Natural killer cell treated with Interleukin-12 subunit alpha and Interleukin-12 subunit beta and Interleukin-15 and Interleukin-18, amount 100 ng/mL, for 72 hours (primary cell): ENCODE measurements around the gene MCOLN1. TPM values are rescaled to one million over a fixed set of nuclear protein-coding genes. Genes with fewer than 3 reads are reported as not detected.

Source experiments
- ATAC-seq, 2 donors: fragments of 150-1000 bp; cut with Tn5 transposase in 1 of 2; sonication (Bioruptor Pico), chemical (Tn5 transposase) in 1 of 2; 2 replicates each; pipeline ENCODE4 v1.10.0; 2021
- DNase-seq: peaks from one replicate; pipeline ENCODE4 v3.0.0; 2022; ENCODE audit warnings: low spot score
- H3K27ac Mint-ChIP-seq, 2 donors: 1 replicate in 1 of 2; 2 replicates in 1 of 2; pipeline ENCODE4 v1.8.0; 2022; ENCODE audit warnings: mixed read lengths in 2 of 2, mild to moderate bottlenecking in 1 of 2, moderate library complexity in 1 of 2
- H3K27me3 Mint-ChIP-seq, 2 donors: 1 replicate in 1 of 2; 2 replicates in 1 of 2; pipeline ENCODE4 v1.8.0; 2022; ENCODE audit warnings: mixed read lengths in 2 of 2
- H3K36me3 Mint-ChIP-seq: one replicate; pipeline ENCODE4 v1.8.0; 2022; ENCODE audit warnings: mixed read lengths
- H3K4me1 Mint-ChIP-seq, 2 donors: 1 replicate in 1 of 2; 2 replicates in 1 of 2; pipeline ENCODE4 v1.8.0; 2022; ENCODE audit warnings: low read depth in 2 of 2, mixed read lengths in 2 of 2, mild to moderate bottlenecking in 1 of 2
- H3K4me3 Mint-ChIP-seq: one replicate; pipeline ENCODE4 v1.8.0; 2022; ENCODE audit warnings: mixed read lengths
- H3K9me3 Mint-ChIP-seq: 2 replicates; pipeline ENCODE4 v1.8.0; 2022; ENCODE audit warnings: mixed read lengths
- total RNA-seq, 2 donors: library from RNA; stranded (reverse); gene quantifications; one replicate each; pipeline ENCODE4 v1.2.3, GENCODE V29; 2022

The MCOLN1 gene
- total RNA-seq, 2 donors from 2014 or later: 26.0 to 41.2 TPM

DNA sequence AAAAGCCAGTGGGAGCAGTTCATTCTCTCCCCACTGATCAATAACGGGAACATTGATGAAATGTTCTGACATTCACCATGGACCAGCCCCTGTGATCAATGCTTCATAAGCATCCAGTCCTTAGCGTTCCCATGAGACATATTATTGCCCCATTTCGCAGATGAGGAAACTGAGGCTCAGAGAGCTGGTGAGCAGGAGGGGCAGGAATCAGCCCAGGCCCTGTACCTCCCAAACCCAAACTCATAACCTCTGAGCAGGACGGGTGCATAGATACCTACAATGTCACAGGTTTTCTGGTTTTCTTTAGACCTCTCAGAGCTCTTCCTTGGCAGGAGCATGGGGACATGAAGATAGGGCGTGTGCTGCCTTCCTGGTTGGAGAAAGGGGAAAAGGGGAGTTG is 2.1 kb downstream of the MCOLN1 start:
- Mint-ChIP-seq H3K9me3 (no peaks in the 10 kb centered on the region), H3K27me3 (no peaks in the 10 kb centered on the region), H3K4me1 (peaks cover 9 to 14% of the 10 kb centered on the region in 2 donors), H3K4me3 (no peak overlapping the region), H3K27ac (no peak overlapping the region), H3K36me3 (no peaks in the 10 kb centered on the region)
- ATAC-seq (no peak), DNase-seq (no peak)

DNA sequence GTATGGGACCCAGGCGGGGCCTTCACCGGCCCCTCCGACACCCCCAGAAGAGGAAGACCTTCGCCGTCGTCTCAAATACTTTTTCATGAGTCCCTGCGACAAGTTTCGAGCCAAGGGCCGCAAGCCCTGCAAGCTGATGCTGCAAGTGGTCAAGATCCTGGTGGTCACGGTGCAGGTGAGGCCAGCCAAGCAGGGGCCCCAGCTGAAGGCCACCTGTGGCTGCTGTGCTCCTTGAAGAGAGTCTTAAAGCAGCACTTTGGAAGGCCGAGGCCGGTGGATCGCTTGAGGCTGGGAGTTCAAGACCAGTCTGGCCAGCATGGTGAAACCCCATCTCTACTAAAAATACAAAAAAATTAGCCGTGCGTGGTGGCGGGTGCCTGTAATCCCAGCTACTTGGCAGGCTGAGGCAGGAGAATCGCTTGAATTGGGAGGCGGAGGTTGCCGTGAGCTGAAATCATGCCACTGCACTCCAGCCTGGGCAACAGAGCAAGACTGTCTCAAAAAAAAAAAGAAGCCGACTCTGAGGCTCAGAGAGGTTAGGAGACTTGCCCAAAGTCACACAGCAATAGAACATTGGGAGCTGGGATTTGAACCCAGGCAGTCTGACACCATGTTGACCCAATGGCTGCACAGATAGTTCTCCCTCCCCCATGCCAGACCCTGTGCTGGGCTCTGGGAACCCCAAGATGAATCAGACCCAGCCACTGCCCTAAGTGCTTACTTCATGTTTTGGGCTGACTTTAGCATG is 2.7 kb downstream of the MCOLN1 start:
- DNase-seq (no peak), ATAC-seq (no peak)
- no peak overlapping the region for H3K4me3 Mint-ChIP-seq
- H3K27me3 Mint-ChIP-seq: no peaks in the 10 kb centered on the region
- no peaks in the 10 kb centered on the region for H3K9me3 Mint-ChIP-seq
- peaks cover 9 to 14% of the 10 kb centered on the region in 2 donors for H3K4me1 Mint-ChIP-seq
- no peaks in the 10 kb centered on the region for H3K36me3 Mint-ChIP-seq
- H3K27ac Mint-ChIP-seq: no peak overlapping the region

DNA sequence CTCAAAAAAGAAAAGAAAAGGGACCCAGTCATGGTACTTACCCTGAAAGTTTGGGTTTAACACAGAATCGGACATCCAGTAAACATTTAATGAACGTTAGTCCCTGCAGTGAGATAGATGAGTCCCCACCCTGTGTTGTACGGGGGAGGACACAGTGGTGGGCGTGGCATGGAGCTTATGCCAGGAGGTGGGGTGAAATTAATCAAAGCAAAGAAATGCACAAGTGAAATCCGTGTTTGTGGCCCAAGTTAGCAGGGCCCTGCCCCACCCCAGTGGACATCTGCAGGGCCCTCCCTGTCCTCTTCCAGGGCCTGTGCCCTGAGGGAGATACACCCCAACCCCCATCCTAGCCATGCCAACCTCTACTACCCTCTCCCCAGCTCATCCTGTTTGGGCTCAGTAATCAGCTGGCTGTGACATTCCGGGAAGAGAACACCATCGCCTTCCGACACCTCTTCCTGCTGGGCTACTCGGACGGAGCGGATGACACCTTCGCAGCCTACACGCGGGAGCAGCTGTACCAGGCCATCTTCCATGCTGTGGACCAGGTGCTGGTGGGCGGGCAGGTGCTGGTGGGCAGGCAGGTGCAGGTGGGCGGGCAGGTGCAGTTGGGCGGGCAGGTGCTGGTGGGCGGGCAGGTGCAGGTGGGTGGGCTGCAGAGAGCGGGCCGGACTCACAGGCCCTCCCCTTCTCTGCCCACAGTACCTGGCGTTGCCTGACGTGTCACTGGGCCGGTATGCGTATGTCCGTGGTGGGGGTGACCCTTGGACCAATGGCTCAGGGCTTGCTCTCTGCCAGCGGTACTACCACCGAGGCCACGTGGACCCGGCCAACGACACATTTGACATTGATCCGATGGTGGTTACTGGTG is 3.9 kb downstream of the MCOLN1 start:
- no peaks in the 10 kb centered on the region for H3K27me3 Mint-ChIP-seq
- peaks cover 9 to 11% of the 10 kb centered on the region in 2 donors for H3K4me1 Mint-ChIP-seq
- H3K4me3 Mint-ChIP-seq: no peak overlapping the region

DNA sequence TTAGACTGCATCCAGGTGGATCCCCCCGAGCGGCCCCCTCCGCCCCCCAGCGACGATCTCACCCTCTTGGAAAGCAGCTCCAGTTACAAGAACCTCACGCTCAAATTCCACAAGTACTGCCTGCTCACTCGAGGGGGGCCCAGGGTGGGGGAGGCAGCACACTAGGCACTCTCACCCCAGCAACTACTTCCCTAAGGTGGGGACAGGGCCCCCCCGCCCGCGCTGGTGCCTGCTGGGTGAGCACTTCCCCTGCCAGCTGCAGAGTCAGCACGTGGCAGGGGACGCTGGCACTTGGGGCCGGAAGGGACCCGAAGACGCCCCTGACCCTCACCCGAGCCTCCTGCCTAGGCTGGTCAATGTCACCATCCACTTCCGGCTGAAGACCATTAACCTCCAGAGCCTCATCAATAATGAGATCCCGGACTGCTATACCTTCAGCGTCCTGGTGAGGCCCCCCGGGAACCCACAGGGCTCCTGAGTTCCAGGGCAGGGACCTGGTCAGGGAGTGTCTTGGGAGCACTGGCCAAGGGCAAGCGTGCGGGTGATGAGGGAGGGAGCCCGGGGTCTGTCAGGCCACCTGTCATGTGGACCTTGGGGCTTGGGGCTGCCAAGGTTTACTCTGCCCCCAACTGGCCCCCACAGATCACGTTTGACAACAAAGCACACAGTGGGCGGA is 5.2 kb downstream of the MCOLN1 start:
- H3K9me3 Mint-ChIP-seq: no peaks in the 10 kb centered on the region
- no peak overlapping the region for H3K4me3 Mint-ChIP-seq
- H3K36me3 Mint-ChIP-seq: no peaks in the 10 kb centered on the region
- no peak for ATAC-seq
- H3K27me3 Mint-ChIP-seq: no peaks in the 10 kb centered on the region
- no peak for DNase-seq
- peaks cover 0 to 3% of the 10 kb centered on the region in 2 donors for H3K4me1 Mint-ChIP-seq
- H3K27ac Mint-ChIP-seq: no peak overlapping the region

More for the DNA sequence above, 3.9 kb downstream of the MCOLN1 start:
- ATAC-seq (no peak), DNase-seq (no peak)
- H3K27ac Mint-ChIP-seq: no peak overlapping the region
- no peaks in the 10 kb centered on the region for H3K9me3 Mint-ChIP-seq
- no peaks in the 10 kb centered on the region for H3K36me3 Mint-ChIP-seq

DNA sequence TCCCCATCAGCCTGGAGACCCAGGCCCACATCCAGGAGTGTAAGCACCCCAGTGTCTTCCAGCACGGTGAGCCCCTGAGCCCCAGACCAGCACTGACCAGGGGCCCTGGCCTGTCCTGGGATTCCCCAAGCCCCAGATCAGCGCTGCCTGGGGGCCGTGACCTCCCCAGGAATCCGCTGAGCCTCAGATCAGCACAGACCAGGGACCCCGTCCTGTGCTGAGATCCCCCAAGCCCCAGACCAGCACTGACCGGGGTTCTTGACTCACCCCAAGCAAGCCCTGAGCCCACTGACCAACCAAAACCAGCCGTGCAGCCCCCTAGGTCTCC is 5.7 kb downstream of the MCOLN1 start:
- no peaks in the 10 kb centered on the region for H3K9me3 Mint-ChIP-seq
- no peaks in the 10 kb centered on the region for H3K36me3 Mint-ChIP-seq
- no peaks in the 10 kb centered on the region for H3K27me3 Mint-ChIP-seq
- no peak overlapping the region for H3K27ac Mint-ChIP-seq
- H3K4me3 Mint-ChIP-seq: no peak overlapping the region
- DNase-seq (no peak), ATAC-seq (peak in 1 of 2 donors; percentile 8)
- peaks cover 0 to 3% of the 10 kb centered on the region in 2 donors for H3K4me1 Mint-ChIP-seq

DNA sequence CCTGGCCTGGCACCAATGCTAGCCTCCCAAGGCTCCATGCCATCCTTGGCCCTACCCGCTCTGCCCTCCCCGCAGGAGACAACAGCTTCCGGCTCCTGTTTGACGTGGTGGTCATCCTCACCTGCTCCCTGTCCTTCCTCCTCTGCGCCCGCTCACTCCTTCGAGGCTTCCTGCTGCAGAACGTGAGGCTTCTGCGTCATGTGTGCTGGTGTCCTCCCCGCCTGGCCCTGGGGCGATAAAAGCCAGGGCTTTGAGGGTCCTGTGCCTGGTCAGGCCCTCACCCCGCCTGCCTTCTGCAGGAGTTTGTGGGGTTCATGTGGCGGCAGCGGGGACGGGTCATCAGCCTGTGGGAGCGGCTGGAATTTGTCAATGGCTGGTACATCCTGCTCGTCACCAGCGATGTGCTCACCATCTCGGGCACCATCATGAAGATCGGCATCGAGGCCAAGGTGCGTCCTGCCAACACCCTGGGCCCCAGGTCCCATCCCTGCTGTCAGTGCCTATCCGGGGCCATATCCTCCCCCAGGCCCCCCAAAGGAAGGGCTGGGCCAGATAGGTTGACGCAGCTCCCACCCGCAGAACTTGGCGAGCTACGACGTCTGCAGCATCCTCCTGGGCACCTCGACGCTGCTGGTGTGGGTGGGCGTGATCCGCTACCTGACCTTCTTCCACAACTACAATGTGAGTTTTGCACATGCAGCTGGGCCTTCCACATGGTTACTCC is 6.3 kb downstream of the MCOLN1 start:
- Mint-ChIP-seq H3K4me3 (no peak overlapping the region), H3K4me1 (peaks cover 0 to 3% of the 10 kb centered on the region in 2 donors), H3K27me3 (no peaks in the 10 kb centered on the region), H3K9me3 (no peaks in the 10 kb centered on the region), H3K27ac (no peak overlapping the region), H3K36me3 (no peaks in the 10 kb centered on the region)
- DNase-seq (no peak), ATAC-seq (no peak)

DNA sequence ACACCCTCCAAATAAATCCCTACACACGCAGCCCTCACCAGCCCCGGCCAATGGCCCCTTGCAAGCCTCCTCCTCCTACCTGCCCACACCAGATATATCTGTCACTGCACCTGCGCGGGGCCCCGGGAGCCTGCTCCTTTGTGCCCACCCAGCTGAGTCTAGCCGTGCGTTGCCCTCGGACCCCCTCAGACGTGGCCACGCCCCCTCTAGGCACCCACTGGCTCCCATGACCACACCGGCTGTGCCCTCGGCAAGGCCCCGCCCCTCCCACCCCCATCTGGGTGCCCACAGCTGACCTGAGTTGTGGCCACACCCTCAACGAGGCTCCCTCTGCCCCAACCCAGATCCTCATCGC is 6.8 kb downstream of the MCOLN1 start:
- H3K9me3 Mint-ChIP-seq: no peaks in the 10 kb centered on the region
- ATAC-seq (no peak), DNase-seq (no peak)
- H3K4me3 Mint-ChIP-seq: no peak overlapping the region
- no peaks in the 10 kb centered on the region for H3K27me3 Mint-ChIP-seq
- H3K36me3 Mint-ChIP-seq: no peaks in the 10 kb centered on the region
- H3K27ac Mint-ChIP-seq: no peak overlapping the region
- H3K4me1 Mint-ChIP-seq: peaks cover 2 to 3% of the 10 kb centered on the region in 2 donors

DNA sequence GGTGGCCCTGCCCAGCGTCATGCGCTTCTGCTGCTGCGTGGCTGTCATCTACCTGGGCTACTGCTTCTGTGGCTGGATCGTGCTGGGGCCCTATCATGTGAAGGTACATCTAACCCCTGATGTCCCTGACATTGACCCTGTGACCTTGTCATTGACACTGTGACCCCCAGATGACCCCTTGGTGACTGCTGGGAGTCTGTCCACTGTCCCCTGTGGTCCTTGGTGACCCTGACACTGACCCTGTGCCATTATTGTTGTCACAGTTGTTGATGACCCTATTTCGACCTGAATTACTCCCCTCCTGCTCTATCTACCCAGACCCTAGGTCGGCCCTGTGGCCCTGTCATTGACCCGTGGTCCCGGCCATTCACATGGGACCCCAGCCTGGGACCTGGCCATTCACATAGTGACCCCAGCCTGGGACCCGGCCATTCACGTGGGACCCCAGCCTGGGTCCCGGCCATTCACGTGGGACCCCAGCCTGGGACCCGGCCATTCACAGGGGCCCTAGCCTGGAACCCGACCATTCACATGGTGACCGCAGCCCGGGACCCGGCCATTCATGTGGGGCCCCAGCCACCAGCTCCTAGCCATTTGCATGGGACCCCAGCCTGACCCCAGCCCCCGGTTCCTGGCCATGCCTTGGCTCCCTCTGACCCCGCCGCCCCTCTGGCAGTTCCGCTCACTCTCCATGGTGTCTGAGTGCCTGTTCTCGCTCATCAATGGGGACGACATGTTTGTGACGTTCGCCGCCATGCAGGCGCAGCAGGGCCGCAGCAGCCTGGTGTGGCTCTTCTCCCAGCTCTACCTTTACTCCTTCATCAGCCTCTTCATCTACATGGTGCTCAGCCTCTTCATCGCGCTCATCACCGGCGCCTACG is 7.4 kb downstream of the MCOLN1 start:
- H3K4me1 Mint-ChIP-seq: peaks cover 7 to 8% of the 10 kb centered on the region in 2 donors
- DNase-seq (no peak), ATAC-seq (no peak)
- no peaks in the 10 kb centered on the region for H3K36me3 Mint-ChIP-seq
- H3K27me3 Mint-ChIP-seq: no peaks in the 10 kb centered on the region
- H3K9me3 Mint-ChIP-seq: no peaks in the 10 kb centered on the region
- no peak overlapping the region for H3K4me3 Mint-ChIP-seq
- H3K27ac Mint-ChIP-seq: no peak overlapping the region

DNA sequence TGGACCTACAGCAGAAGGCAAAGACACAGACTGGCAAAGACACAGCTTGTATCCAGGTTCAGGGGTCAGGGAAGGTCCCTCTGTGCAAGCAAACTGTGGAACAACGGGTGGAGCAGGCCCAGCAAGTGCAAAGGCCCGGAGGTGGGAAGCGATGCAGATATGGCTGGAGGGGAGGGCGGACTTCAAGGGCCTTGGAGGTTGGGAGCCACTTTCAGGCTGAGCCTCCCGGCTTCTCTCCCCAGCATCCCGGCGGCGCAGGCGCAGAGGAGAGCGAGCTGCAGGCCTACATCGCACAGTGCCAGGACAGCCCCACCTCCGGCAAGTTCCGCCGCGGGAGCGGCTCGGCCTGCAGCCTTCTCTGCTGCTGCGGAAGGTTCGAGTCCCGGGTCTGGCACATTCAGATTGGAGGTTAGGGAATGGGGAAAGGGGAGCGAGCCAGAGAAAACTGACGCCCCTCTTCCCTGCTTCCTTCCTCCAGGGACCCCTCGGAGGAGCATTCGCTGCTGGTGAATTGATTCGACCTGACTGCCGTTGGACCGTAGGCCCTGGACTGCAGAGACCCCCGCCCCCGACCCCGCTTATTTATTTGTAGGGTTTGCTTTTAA is 11.0 kb downstream of the MCOLN1 start:
- H3K36me3 Mint-ChIP-seq: peaks cover 5% of the 10 kb centered on the region

DNA sequence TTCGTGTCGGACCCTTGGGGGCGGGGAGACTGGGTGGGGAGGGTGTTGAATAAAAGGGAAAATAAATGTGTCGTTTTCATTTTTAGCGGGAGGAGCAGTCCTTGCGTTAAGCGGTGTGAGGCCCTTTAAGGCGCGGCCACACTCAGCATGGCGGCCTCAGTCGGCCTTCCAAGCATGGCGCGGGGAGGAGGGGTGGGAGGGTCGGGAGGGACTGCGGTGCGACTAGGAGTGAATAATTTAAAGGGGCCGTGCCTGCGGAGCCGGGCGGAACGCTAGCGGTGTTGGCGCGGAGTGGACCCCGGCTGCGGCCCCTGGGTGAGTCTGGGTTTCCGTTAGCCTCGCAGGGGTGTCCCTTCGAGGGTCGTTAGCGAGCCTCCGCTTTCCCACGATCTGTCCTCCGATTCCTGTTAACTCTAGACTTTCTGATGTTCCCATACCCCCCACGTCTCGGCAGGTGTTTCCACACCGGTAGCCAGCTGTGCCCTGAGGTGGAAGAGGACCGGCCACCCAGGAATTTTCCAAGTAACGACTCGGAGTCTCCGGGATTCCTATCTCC is 11.6 kb downstream of the MCOLN1 start:
- ATAC-seq: peak; percentile 65 to 77
- peak overlapping the region; percentile 99 for H3K4me3 Mint-ChIP-seq
- no peaks in the 10 kb centered on the region for H3K27me3 Mint-ChIP-seq
- peak overlapping the region; percentile 80 to 92 for H3K27ac Mint-ChIP-seq
- peaks cover 21 to 22% of the 10 kb centered on the region in 2 donors for H3K4me1 Mint-ChIP-seq
- H3K36me3 Mint-ChIP-seq: peaks cover 9% of the 10 kb centered on the region
- no peaks in the 10 kb centered on the region for H3K9me3 Mint-ChIP-seq
- peak; percentile 86 for DNase-seq

More for the DNA sequence above, 11.0 kb downstream of the MCOLN1 start:
- Mint-ChIP-seq H3K9me3 (no peaks in the 10 kb centered on the region), H3K27me3 (no peaks in the 10 kb centered on the region), H3K4me1 (peaks cover 18 to 21% of the 10 kb centered on the region in 2 donors), H3K4me3 (peak overlapping the region; percentile 99), H3K27ac (peak overlapping the region; percentile 80 to 92)
- ATAC-seq (no peak), DNase-seq (no peak)

DNA sequence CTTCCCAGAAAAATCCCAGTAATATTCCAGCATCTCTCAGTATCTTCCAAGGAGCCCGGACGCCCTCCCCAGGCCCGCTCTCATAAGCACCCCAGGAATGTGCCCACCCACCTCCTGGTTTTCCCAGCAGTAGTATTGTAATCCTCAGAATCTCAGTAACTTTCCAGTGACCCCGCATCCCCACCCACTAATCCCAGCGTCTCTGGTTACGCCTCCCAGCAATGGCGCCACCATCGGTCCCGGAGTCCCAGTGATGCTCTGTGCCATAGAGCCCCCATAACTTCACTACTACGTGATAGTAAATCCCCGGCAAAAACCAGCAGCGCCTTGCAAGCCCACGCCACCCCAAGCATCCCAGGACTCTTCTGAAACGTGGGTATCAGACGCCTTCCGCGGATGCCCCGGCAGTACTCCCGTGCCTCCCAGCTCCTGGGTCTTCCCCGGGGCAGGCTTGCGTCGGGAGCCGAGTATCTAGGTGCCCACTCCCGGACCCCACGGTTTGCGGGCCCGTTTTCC is 12.2 kb downstream of the MCOLN1 start:
- Mint-ChIP-seq H3K4me3 (peak overlapping the region; percentile 99), H3K27me3 (no peaks in the 10 kb centered on the region), H3K4me1 (peaks cover 21 to 22% of the 10 kb centered on the region in 2 donors), H3K27ac (peak overlapping the region; percentile 80 to 92), H3K36me3 (peaks cover 9% of the 10 kb centered on the region), H3K9me3 (no peaks in the 10 kb centered on the region)
- ATAC-seq: peak; percentile 13
- DNase-seq: no peak
